NOMO-1 treated with dmso at 0.1 percent for 144 hours (cell line): ENCODE measurements around the gene JAKMIP1.

Experiments
- DNase-seq: peaks from one replicate; lab custom pipeline; 2025; ENCODE audit not compliant: unreplicated experiment; lab: John Stamatoyannopoulos, UW

Gene JAKMIP1

DNA sequence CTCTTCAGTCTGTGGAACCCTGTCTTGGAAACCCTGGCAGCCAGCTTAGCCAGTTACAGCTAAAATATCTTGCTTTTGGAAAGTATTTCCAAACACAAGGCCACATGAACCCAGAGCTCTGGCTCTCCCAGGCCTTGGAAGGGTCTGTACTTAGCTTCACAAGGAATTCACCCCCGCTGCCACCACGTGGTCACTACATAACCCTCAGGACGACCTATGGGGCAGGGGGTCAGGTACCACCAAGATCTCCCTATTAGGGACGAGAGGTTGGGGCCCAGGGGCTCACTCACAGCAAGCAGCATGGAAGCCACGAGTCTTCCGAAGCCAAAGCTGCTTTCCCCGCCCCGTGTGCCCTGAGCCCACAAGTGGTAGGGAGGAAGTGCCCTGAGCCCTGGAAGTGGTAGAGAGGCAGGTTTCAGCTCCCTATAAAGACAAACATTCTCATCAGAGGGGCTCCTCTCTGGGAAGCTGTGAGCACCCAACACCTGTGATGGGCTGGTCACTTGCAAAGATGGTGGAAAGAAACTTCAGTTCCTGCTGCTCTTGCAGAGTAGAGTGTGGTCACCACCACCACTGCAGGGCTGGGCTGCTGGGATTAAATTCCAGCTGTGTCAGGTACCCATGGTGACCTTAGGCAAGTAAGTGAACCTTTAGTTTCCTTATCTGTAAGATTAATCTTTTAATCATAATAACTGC lies 4.7 kb upstream of the JAKMIP1 start:
- DNase-seq = no peak

DNA sequence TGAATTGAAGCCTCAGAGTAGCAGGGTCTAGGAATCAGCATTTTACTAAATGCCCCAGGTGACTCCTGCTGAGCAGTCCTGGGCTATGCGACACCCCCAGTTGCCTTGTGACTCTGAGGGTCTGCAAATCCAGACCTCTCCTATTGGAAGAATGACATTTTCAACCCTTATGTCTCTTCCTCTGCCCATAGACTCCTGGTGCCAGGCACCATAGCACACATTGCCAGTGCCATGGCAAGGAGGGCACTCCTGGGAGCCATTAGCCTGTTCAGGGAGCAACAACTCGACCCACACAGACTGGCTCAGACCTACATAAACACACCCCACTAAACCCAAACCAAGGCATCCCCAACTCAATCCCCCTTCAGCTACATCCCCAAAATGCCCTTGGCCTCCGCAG lies 3.7 kb upstream of the JAKMIP1 start:
- DNase-seq = no peak

DNA sequence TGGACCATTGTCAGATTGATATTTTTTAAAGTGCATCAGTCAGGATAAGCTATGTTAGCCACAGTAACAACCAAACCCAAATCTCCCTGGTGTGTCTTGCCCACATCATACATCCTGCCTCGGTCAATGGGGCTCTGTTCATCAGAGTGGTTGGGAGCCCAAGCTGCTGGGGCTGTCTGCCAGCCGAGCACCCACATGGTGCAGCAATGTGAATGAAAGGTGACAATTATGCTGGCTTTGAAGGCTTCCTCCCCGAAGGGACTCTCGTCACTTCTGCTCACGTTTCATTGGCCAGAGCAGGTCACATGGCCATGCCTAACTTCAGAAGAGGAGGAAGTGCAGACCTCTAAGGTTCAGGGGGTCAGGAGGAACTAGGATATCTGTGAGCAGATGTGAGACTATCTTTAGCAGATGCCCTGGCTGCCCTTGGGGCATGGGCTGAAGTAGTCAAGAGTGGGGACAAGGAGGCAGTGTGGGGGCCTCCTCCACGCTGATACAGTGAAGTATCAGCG lies 1.3 kb upstream of the JAKMIP1 start:
- DNase-seq = no peak

DNA sequence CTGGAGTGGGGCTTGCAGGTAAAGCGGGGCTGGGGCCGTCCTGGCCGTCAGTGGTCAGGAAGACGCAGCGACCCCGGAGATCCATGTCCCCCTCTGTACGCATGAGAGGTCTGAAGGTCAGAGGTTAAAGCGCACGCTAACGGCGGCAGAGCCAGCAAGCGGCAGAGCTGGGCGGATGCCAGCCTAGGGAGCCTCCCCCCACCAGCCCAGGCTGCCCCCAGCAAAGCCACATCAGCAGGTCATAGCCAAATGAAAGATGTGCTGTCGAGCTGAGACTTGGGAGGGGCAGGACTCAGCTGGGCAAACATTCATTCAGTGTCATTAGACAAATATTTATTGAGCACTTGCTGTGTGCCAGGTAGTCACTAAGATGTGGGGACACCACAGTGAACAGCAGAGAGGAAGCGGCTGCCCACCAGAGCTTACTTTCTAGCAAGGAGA lies 593 bp upstream of the JAKMIP1 start:
- no peak for DNase-seq

DNA sequence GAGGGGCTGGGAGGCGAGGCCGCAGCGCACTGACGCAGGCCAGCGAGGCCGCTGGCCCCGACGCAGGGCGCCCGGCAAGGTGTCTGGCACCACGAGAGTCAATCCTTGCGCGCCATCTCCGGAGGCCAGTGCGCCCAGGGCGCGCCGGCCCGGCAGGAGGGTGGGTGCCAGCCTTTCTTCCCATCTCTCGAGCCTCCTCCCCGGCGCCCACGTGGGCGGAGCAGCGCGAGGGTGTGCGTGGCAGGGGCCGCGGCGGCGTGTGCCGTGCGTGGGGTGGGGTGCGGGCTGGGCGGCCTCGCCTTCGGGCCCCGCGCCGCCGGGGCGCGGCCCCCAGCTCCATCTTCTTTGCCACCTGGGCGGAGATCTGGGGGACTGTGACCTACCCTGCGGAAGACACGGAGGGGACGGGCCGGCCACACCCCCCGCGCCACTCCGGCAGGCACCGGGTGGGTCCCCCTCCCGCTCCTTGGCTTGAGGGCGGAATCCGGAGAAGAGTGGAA lies 877 bp downstream of the JAKMIP1 start:
- DNase-seq = no peak

DNA sequence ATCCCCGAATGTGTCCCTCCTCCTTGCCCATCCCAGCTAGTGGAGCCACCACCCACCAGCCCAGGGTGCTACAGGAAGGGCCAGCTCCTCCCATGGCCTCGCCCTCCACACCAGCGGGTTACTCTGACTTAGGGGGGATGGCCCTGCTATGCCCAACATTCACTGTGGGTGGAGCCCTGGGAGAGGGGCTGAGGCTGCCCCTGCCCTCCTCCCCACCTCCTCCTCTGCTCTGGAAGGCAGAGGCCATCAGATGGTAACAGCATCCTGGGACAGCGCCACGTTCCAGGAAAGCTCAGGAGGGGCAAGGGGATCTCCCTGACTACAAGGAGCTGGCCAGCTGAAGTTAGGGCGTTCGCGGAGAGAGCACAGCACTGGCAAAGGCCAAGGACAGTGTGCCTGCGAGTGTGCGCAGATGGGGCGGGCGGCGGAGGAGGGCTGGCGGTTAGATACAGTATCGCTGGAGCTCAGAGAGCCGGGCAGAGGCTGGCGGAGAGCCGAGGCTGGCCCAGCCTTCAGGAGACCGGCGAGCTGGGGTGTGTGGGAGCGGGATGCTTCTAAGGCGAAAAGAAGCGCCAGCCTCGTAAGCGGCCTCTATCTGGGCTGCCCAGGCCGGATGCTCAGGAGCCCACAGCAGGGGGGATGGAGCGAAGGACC lies 1.5 kb downstream of the JAKMIP1 start:
- DNase-seq = no peak

DNA sequence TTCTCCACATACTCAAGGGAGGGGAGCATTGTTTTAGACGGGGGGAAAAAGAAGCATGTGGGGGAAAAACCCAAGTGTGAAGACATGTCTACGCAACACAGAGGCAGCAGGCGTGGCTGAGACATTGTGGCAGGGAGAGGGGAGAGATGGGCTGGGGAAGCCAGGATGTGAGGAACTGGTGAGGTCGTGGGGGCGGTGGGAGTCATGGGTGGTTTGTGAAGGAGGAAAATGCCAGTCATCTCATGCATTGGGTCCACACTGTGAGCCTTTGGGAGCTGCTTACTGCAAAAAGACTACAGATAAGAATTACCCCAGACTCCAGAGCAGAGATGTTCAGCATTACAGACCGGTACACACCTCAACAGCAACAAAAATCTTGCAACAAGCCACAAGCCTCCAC lies 2.1 kb downstream of the JAKMIP1 start:
- DNase-seq = no peak

DNA sequence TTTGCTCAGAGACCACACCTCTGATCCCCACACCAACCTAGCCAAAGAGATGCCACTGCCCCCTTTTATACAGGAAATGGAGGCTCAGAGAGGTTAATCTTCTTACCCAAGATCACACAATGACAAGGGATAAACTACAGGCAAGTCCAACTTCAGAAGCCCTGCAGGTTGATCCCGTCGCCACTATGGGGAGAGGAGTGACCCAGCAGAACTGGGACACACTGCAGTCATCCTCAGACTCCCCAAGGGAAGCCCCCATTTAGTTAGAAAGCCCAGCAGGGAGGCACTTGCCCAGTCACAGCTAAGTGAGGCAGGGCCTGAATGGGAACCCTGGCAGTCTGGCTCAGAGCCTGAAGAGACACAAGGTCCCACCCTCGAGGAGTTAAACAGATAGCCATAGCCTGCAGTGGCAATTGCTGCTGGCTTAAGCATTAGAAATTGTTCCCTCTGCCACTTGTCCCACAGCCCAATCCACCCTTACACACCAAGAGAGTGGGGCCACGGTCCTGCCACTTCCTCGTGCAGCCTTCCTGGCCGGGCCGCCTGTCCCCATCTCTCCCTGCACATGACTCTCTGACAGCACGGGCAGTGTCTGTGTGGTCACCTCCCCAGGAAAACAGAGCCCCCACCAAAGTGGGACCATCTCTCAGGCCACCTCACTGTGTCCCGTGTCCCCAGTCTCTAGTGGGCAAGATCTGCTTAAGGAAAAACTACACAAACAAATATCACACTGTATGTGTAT lies 2.7 kb downstream of the JAKMIP1 start:
- DNase-seq = no peak

DNA sequence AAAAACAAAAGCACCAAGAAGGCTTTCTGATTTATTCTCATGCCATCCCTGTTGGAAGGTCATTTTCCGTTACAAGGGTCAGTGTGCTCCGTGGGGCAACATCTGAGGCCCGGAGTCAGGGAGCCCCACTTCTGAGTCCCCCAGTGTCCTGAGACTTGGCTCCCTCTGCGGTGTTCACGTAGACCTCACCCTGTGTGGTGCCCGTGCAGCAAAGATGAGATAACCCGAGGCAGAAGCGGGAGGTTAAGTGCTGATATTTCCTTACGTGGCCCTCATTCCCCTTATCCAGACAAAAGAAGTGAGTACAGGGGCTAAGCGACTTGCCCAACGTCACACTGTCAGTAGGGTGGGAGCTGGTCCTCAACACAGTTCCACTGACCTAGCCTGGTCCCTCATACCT lies 3.5 kb downstream of the JAKMIP1 start:
- DNase-seq = no peak

DNA sequence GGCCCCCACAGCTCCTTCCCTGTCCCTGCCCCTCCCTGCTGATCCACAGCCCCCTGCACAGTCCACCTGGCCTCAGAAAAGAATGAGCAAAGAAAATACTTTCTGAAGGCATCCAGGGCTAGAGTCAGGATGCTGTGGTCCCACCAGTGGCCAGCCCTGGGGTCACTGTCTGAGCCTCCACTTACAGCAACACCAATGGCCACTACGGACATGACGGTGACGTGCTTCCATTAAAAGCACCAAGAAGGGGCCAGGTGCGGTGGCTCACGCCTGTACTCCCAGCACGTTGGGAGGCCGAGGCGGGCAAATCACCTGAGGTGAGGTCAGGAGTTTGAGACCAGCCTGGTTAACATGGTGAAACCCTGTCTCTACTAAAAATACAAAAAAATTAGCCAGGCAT lies 4.0 kb downstream of the JAKMIP1 start:
- no peak for DNase-seq

DNA sequence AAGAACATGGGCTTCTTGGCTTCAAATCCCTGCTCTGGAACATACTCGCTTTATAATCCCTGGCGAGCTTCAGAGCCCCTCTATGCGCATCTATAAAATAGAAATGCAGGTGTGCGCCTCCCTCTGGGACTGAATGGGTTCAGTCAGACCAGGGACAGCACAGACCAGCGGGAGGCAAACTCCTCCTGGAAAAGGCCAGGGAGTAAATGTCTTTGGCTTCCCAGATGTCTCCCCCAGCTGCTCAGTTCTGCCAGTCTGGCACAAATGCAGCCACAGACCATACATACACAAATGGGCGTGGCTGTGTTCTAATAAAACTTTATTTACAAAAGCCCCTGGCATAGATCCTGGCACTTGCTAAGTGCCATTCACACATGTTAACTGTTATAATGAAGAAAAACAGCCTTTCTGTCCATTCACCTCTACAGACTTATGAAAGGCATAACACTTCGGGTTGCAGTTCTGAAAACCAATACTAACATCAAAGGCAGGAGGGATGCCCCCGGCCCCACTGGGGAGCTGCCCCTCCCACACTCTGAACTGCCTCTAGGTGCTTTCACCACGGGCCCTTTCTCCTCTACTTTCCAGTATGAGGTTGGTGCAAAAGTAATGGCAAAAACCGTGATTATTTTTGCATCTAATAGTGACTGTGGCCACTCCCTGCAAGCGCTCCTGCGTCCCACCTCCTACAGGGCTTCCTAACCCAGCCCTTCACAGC lies 4.6 kb downstream of the JAKMIP1 start:
- DNase-seq = no peak

DNA sequence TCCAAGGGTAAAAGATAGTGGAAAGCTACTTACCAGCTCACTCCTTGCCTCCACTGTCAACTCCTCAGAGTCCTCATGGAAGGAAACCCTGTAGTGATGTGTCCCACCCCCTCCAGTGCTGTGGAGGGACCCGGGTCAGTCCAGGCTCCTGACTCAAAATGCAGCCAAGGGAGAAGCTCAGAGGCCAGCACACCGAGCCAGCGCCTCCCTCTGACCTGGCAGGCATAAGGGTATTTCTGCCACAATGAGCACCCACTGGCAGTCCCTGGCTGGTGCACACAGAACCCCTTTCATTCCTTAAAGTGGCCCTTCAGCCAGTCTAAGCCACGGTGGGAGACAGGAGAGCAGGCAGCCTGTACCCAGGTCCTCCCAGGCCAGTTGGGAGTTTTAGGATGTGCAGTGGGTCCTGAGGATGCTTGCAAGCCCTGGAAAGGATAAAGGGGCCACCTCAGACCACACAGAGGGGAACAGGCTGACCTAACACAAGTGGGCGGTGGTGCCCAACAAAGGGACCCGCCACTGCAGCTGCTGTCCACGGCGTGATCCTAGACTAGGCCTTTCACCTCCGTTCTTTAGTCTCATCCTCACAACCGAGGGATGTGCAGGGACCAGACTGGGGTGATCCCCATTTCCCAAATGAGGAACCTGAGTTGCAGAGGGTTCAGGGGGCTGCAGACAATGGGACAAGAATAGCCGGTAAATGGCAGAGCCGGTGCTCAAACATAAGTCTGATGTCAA lies 5.7 kb downstream of the JAKMIP1 start:
- DNase-seq = no peak

DNA sequence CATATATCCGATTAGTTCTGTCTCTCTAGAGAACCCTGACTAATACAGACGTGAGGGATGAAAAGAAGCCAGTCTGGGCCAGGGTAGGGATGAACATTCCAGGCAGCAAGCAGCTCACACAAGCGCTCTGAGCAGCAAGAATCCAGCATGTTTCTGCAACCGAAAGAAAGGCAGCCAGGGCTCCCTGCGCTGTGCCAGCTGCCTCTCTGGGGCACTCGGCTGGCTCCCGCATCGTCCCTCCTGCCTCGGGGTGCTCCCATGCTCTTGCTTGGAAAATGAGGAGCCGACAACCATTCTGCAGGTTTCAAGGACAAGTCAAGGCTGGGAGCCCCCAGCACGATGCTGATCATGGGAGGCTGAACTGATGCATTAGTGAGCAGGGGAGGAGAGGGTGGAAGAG lies 7.0 kb downstream of the JAKMIP1 start:
- no peak for DNase-seq

DNA sequence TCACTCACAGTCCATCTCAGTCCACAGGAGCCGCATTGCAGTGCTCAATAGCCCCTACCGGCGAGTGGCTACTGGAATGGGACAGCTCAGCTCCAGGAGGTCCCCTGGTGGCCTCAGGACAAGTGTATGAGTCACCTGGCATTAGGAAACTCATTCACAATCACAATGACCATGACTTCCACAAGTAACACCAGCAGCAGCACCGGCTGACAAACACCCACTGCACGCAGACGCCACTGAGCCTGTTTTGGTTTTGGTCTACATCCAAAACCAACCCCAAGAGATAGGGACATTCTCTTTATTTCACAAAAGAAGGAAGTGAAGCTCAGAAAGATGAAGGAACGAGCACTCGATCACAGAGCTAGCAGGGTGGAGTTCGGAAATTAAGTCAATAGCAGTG lies 8.1 kb downstream of the JAKMIP1 start:
- DNase-seq = no peak

DNA sequence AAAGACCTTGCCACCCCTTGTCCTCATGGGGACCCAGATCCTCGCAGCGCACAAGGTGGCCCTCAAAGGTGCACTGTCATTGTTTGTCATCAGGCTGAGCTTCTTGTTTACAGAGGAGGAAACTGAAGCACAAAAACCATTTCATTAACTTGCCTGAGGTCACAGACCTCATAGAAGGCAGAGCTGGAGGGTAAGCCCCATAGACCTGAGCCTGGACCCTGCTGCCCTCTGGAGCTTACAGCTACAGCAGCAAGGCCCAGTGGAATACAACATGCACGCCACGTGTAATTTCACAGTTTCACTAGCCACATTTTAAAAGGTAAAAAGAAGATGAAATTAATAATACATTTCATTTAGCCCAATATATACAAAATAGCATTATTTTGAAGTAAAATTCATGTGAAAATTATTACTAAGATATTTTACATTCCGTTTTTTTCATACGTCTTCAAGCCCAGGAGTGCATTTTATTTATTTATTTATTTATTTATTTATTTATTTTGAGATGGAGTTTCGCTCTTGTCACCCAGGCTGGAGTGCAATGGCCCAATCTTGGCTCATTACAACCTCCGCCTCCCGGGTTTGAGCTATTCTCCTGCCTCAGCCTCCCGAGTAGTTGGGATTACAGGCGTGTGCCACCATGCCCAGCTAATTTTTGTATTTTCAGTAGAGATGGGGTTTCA lies 8.8 kb downstream of the JAKMIP1 start:
- no peak for DNase-seq

DNA sequence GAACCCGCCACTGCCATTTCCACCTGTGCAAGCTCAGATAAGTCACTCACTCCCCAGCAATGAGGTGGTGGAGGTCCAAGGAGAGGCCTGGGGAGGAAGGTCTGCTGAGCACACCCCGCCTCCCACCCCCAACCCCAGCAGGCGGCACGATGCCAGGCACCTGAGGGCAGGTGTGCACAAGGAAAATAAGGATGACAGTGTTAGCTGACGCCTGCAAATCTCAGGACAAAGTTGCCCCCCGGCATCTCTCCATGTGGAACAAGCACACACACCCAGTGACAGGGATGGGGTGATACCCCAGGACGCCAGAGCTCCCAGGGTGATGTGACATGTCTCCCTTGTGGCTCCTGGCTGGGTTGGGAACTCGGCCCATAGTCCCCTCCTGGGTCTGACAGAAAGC lies 9.9 kb downstream of the JAKMIP1 start:
- DNase-seq = no peak

DNA sequence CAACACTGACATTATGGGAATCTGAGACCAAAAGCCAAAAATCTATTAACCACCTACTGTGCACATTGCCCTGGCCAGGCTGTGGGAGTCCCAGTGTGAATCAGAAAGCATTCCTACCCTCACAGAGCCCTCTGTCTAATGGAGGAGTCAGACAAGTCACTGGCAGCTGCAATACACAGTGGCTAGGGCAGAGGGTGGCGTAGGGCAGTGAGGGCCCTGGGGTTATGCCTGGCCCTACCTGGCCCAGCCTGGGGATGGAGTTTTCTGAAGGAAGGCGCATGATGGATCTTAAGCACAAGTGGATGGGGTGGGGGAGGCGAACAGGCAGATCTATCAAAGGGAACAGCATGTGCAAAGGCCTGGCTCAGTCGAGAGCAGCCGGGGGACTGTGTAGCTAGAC lies 10.8 kb downstream of the JAKMIP1 start:
- DNase-seq = no peak

DNA sequence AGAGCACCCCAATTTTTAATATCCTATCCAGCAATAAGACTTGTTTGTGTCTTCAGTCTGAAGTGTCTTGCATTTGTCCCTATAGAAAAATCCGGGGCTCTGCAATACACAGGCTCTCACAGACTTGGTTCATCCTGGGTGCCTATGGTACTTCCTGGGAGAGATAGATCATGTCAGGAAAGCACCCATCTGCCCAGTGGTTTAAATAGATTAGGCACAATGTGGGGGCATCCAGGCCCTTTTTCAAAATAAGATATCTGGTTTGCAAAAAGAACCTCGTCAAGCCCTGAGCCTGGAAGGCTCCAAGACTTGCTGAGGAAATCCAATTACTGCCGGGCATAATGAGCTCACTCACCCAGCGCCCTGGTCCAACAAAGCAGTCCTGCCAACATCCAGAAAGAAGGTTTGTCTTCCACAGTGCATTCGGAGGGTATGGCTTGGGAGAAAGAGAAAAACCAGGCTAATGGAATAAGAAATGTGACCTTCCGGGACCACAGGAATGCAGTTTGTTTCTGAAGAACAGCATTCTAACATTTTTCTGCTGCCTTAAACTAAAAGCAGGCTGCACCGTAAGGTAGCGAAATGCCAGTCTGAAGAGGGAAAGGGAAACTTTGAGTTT lies 11.6 kb downstream of the JAKMIP1 start:
- no peak for DNase-seq

DNA sequence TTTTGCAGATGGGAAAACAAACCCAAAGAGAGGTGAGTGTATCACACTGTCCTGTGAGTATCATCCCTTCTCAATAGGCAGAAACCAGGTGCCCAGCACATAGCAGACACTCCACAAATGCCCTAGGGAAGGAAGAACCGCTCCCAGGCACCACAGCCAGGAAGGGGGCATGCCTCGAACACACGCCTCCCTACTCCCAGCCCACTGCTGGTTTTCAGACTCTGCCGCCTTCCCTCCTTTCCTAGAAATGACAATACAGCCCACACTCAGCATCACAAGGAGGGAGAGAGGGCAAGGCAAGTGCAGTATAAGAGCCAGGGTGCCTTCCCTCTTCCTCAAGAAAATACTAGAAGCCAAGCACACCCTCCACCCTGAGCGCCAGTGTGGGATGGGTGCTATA lies 16.2 kb downstream of the JAKMIP1 start:
- no peak for DNase-seq

DNA sequence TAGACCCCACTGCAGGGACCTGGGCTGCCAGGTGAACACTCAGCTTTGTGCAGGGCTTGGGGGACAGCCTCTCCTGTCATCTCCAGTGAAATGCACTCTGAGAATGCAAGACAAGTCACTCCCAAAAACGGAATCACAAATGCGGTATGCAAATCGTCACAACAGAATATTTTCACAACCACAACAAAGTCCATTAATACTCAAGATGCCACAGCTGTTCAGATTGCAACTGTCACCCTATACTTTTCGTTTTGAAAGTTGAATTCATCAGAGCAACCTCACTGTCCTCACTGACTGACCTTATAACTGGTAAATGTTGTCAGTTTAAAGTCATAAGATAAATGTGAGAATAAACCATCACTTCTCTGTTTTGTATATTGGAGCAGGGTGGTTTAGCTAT lies 16.6 kb downstream of the JAKMIP1 start:
- no peak for DNase-seq
